Activated CD4-positive, alpha-beta memory T cell treated with anti-CD3 and anti-CD28 coated beads, Interleukin-2, amount 10 ng/mL, durations not matched to agents 7 days and 5 days (primary cell): Measurements from ENCODE around the gene CCT5. TPM values are rescaled to one million over a fixed set of nuclear protein-coding genes. Genes with fewer than 3 reads are reported as not detected.

Experiments used
- CTCF ChIA-PET: fragments of 350-600 bp; sonication (Branson Sonifier 250); formaldehyde crosslinking; loops from one replicate; lab custom pipeline; 2021; ENCODE audit warnings: antibody characterized with exemption, inconsistent platforms; lab: Charles Lee
- POLR2A ChIA-PET: fragments of 350-600 bp; sonication (Branson Sonifier 250); formaldehyde crosslinking; loops from one replicate; lab custom pipeline; 2021; ENCODE audit warnings: antibody characterized with exemption; lab: Charles Lee
- DNase-seq: peaks from one replicate; pipeline ENCODE4 v3.0.0-alpha.2; 2020
- H3K27ac Mint-ChIP-seq: one replicate; pipeline ENCODE4 v1.8.0; 2021; ENCODE audit warnings: mild to moderate bottlenecking, mixed read lengths
- H3K27me3 Mint-ChIP-seq: one replicate; pipeline ENCODE4 v1.8.0; 2021; ENCODE audit warnings: mixed read lengths
- H3K36me3 Mint-ChIP-seq: one replicate; pipeline ENCODE4 v1.8.0; 2021; ENCODE audit warnings: low read depth, mixed read lengths
- H3K4me1 Mint-ChIP-seq: one replicate; pipeline ENCODE4 v1.8.0; 2021; ENCODE audit warnings: mixed read lengths
- H3K4me3 Mint-ChIP-seq: one replicate; pipeline ENCODE4 v1.8.0; 2021; ENCODE audit warnings: mild to moderate bottlenecking, mixed read lengths
- H3K9me3 Mint-ChIP-seq: one replicate; pipeline ENCODE4 v1.8.0; 2021; ENCODE audit warnings: mixed read lengths
- total RNA-seq, 2 experiments: library from RNA; stranded (reverse); gene quantifications; one replicate each; pipeline ENCODE4 v1.2.3, GENCODE V29; 2021

The CCT5 gene
- total RNA-seq, 2 experiments from 2014 or later: 220 to 223 TPM

GRCh38 chr5:10251405-10251804 lies 1.3 kb downstream of the CCT5 start:
- ChIA-PET POLR2A (interaction anchor here (1.0 to 5.4 kb wide), 10 partner anchors 10 to 384 kb away, joined by 3 to 55 read pairs (median 6); partner anchors contain the start of gene MARCHF6), CTCF (interaction anchor here (2.8 kb wide), 1 partner anchor 32 kb away, joined by 9 read pairs; no protein-coding TSS in a partner anchor)
- Mint-ChIP-seq H3K27ac (peak overlapping the region; percentile 60), H3K27me3 (no peaks in the 10 kb centered on the region), H3K36me3 (peaks cover 54% of the 10 kb centered on the region), H3K4me3 (peak overlapping the region; percentile 81), H3K4me1 (peaks cover 68% of the 10 kb centered on the region), H3K9me3 (no peaks in the 10 kb centered on the region)
- no peak for DNase-seq

GRCh38 chr5:10253390-10253789 lies 3.3 kb downstream of the CCT5 start:
- Mint-ChIP-seq H3K27ac (no peak overlapping the region), H3K9me3 (no peaks in the 10 kb centered on the region), H3K36me3 (peaks cover 68% of the 10 kb centered on the region), H3K4me3 (no peak overlapping the region), H3K27me3 (no peaks in the 10 kb centered on the region), H3K4me1 (peaks cover 71% of the 10 kb centered on the region)
- no peak for DNase-seq
- ChIA-PET POLR2A (interaction anchor here (5.4 kb wide), 1 partner anchor 100 kb away, joined by 55 read pairs; the partner anchor contains the start of gene MARCHF6), CTCF (no interaction called here)

DNA sequence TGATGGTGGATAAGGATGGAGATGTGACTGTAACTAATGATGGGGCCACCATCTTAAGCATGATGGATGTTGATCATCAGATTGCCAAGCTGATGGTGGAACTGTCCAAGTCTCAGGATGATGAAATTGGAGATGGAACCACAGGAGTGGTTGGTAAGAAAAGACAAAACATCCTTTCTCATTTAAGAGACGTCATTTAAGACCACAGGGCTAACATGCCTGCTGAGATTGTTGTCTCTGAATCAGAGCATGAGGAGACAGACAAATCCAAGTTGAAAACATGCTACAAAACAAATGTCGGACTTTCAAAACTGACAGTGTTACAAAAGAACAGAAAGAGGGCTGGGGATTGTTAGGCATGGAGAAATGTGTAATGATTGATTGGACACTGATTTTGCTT lies 4.6 kb downstream of the CCT5 start:
- H3K36me3 Mint-ChIP-seq: peaks cover 77% of the 10 kb centered on the region
- POLR2A ChIA-PET: interaction anchor here (0.9 kb wide), 1 partner anchor 11 kb away, joined by 4 read pairs; no protein-coding TSS in a partner anchor
- no peak for DNase-seq
- H3K27ac Mint-ChIP-seq: peak overlapping the region; percentile 37
- H3K4me3 Mint-ChIP-seq: no peak overlapping the region
- CTCF ChIA-PET: no interaction called here
- H3K27me3 Mint-ChIP-seq: no peaks in the 10 kb centered on the region
- H3K4me1 Mint-ChIP-seq: peaks cover 65% of the 10 kb centered on the region
- no peaks in the 10 kb centered on the region for H3K9me3 Mint-ChIP-seq

DNA sequence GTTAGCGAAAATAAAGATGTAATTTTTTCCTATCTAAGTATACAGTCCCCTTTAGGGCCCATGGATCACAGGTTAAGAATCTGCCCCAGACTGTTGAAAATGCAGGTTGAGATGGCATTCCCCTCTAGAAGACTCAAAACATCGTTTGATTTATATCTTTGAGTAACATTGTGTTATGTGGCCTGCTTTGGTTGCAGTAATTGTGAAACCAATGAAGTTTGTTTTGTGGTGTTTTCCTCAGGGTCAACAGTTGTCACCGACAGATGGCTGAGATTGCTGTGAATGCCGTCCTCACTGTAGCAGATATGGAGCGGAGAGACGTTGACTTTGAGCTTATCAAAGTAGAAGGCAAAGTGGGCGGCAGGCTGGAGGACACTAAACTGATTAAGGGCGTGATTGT lies 7.8 kb downstream of the CCT5 start:
- H3K27me3 Mint-ChIP-seq: no peaks in the 10 kb centered on the region
- H3K27ac Mint-ChIP-seq: no peak overlapping the region
- H3K9me3 Mint-ChIP-seq: no peaks in the 10 kb centered on the region
- ChIA-PET POLR2A (no interaction called here), CTCF (no interaction called here)
- H3K4me1 Mint-ChIP-seq: peaks cover 52% of the 10 kb centered on the region
- DNase-seq: no peak
- H3K4me3 Mint-ChIP-seq: no peak overlapping the region
- peaks cover 89% of the 10 kb centered on the region for H3K36me3 Mint-ChIP-seq

GRCh38 chr5:10259899-10260298 lies 9.8 kb downstream of the CCT5 start:
- no peak overlapping the region for H3K4me3 Mint-ChIP-seq
- POLR2A ChIA-PET: interaction anchor here (0.9 to 1.3 kb wide), 2 partner anchors 10 to 24 kb away, joined by 3 read pairs; partner anchors contain the start of genes ATPSCKMT and CCT5
- peaks cover 89% of the 10 kb centered on the region for H3K36me3 Mint-ChIP-seq
- no peak for DNase-seq
- no peaks in the 10 kb centered on the region for H3K27me3 Mint-ChIP-seq
- peaks cover 32% of the 10 kb centered on the region for H3K4me1 Mint-ChIP-seq
- H3K27ac Mint-ChIP-seq: no peak overlapping the region
- no peaks in the 10 kb centered on the region for H3K9me3 Mint-ChIP-seq
- CTCF ChIA-PET: no interaction called here

DNA sequence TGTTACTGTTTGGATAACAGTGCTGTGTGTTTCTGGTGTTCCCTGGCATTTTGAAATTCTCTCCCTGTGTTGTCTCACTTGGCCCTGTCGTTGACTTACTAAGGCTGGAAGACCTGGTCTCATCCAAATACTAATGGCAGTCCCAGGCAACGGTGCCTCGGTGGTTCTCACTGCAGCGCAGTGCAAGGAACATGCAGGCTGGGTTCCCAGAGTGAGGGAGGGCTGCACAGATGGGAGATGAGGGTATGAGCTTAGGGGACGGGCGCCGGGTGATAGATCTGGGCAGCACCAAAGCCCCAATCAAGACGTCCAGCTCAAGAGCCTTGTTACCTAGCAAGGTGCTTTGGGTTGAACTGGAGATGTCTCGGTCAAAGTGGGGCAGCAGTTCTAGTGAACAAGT lies 11.0 kb downstream of the CCT5 start:
- H3K27me3 Mint-ChIP-seq: no peaks in the 10 kb centered on the region
- H3K27ac Mint-ChIP-seq: no peak overlapping the region
- H3K36me3 Mint-ChIP-seq: peaks cover 89% of the 10 kb centered on the region
- ChIA-PET POLR2A (interaction anchor here (1.3 to 1.5 kb wide), 2 partner anchors 10 to 92 kb away, joined by 3 read pairs; partner anchors contain the start of gene MARCHF6), CTCF (no interaction called here)
- no peak for DNase-seq
- H3K4me3 Mint-ChIP-seq: no peak overlapping the region
- H3K4me1 Mint-ChIP-seq: peaks cover 22% of the 10 kb centered on the region
- no peaks in the 10 kb centered on the region for H3K9me3 Mint-ChIP-seq

GRCh38 chr5:10262121-10262774 lies 12.2 kb downstream of the CCT5 start:
- Mint-ChIP-seq H3K9me3 (no peaks in the 10 kb centered on the region), H3K27me3 (no peaks in the 10 kb centered on the region), H3K27ac (no peak overlapping the region), H3K4me3 (no peak overlapping the region), H3K36me3 (peaks cover 85% of the 10 kb centered on the region), H3K4me1 (peaks cover 16% of the 10 kb centered on the region)
- DNase-seq: no peak
- POLR2A ChIA-PET: interaction anchor here (1.5 to 4.2 kb wide), 2 partner anchors 12 to 91 kb away, joined by 3 to 34 read pairs; partner anchors contain the start of genes ATPSCKMT, CCT5 and MARCHF6
- CTCF ChIA-PET: no interaction called here

- Mint-ChIP-seq H3K4me3 (no peak overlapping the region), H3K9me3 (no peaks in the 10 kb centered on the region), H3K4me1 (peaks cover 8% of the 10 kb centered on the region), H3K27me3 (no peaks in the 10 kb centered on the region), H3K27ac (no peak overlapping the region), H3K36me3 (peaks cover 80% of the 10 kb centered on the region)
- no peak for DNase-seq
- ChIA-PET POLR2A (interaction anchor here (4.2 kb wide), 1 partner anchor 13 kb away, joined by 34 read pairs; the partner anchor contains the start of genes ATPSCKMT and CCT5), CTCF (no interaction called here)
Measured at GRCh38 chr5:10262995-10263394, 12.9 kb downstream of the CCT5 start.

- H3K4me1 Mint-ChIP-seq: peaks cover 4% of the 10 kb centered on the region
- H3K27ac Mint-ChIP-seq: no peak overlapping the region
- ChIA-PET CTCF (no interaction called here), POLR2A (interaction anchor here (0.9 to 4.2 kb wide), 4 partner anchors 9 to 18 kb away, joined by 3 to 34 read pairs (median 4); partner anchors contain the start of genes ATPSCKMT and CCT5)
- H3K36me3 Mint-ChIP-seq: peaks cover 65% of the 10 kb centered on the region
- no peaks in the 10 kb centered on the region for H3K27me3 Mint-ChIP-seq
- no peaks in the 10 kb centered on the region for H3K9me3 Mint-ChIP-seq
- no peak overlapping the region for H3K4me3 Mint-ChIP-seq
- no peak for DNase-seq
Measured at GRCh38 chr5:10264604-10265003, 14.5 kb downstream of the CCT5 start.

GRCh38 chr5:10265245-10266109 lies 15.4 kb downstream of the CCT5 start:
- H3K4me1 Mint-ChIP-seq: peaks cover 1% of the 10 kb centered on the region
- no peak for DNase-seq
- no peak overlapping the region for H3K4me3 Mint-ChIP-seq
- H3K27ac Mint-ChIP-seq: no peak overlapping the region
- peaks cover 56% of the 10 kb centered on the region for H3K36me3 Mint-ChIP-seq
- ChIA-PET POLR2A (interaction anchor here (1.1 to 4.2 kb wide), 3 partner anchors 10 to 19 kb away, joined by 4 to 34 read pairs (median 4); partner anchors contain the start of genes ATPSCKMT and CCT5), CTCF (no interaction called here)
- H3K27me3 Mint-ChIP-seq: no peaks in the 10 kb centered on the region
- no peaks in the 10 kb centered on the region for H3K9me3 Mint-ChIP-seq

DNA sequence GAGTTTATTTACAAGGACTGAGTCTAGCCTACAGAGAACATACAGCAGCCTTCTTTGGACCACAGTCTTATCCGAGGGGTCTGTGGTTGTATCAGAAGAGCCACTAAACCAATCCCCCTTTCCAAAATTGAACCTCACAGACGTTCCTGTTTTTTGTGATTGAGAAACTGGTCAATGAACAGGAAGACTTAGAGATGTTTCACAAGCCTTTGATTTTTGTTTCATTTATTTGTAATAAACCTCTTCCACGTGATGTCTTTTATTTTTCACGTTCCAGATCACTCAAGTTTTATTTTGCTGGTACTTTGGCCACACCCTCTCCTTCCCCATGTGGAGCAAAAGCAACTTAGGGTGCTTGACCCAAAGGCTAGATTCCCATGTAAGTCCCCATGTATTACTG lies 16.1 kb downstream of the CCT5 start:
- no peaks in the 10 kb centered on the region for H3K27me3 Mint-ChIP-seq
- H3K27ac Mint-ChIP-seq: no peak overlapping the region
- CTCF ChIA-PET: no interaction called here
- H3K4me3 Mint-ChIP-seq: no peak overlapping the region
- H3K4me1 Mint-ChIP-seq: peaks cover 5% of the 10 kb centered on the region
- no peaks in the 10 kb centered on the region for H3K9me3 Mint-ChIP-seq
- DNase-seq: no peak
- H3K36me3 Mint-ChIP-seq: peaks cover 50% of the 10 kb centered on the region
- POLR2A ChIA-PET: interaction anchor here (1.4 to 4.2 kb wide), 2 partner anchors 11 to 16 kb away, joined by 4 to 34 read pairs; partner anchors contain the start of genes ATPSCKMT and CCT5

DNA sequence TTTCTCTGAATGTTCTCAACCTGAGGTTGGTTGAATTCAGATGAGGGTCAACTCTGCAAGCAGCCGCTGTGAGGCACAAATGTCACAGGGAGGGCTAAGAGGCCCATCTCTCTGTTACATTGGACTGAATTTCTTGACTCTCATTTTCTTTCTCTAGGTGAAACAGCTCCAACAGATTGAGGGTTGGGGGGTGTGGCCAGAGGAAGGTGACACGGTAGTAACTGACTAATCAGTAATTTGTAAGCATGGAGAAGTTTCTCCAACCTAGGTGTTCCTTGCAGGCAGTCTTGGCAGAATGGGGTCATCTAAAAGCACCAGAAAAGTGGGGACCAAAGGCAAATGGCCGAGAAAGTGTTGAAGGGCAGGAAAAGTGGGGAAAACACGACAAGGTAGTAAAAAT lies 16.8 kb downstream of the CCT5 start:
- peaks cover 5% of the 10 kb centered on the region for H3K4me1 Mint-ChIP-seq
- H3K4me3 Mint-ChIP-seq: no peak overlapping the region
- DNase-seq: no peak
- no peak overlapping the region for H3K27ac Mint-ChIP-seq
- H3K27me3 Mint-ChIP-seq: no peaks in the 10 kb centered on the region
- POLR2A ChIA-PET: interaction anchor here (2.0 kb wide), 1 partner anchor 18 kb away, joined by 4 read pairs; the partner anchor contains the start of gene ATPSCKMT
- H3K9me3 Mint-ChIP-seq: no peaks in the 10 kb centered on the region
- CTCF ChIA-PET: no interaction called here
- peaks cover 45% of the 10 kb centered on the region for H3K36me3 Mint-ChIP-seq
